Measurements from ENCODE around the gene MEG3. TPM values are rescaled to one million over a fixed set of nuclear protein-coding genes. Genes with fewer than 3 reads are reported as not detected.

Gene MEG3
- total and polyA plus RNA-seq, 2 of the 4 experiments (the other 2 are of a cell fraction): 31.5 to 556 TPM

- ChIA-PET CTCF (no interaction called here), POLR2A (ENCODE audit: unreplicated experiment) (no interaction called here)
- intact Hi-C loops (cut with micrococcal nuclease) (no loop called here), in situ Hi-C loops (cut with MboI; ENCODE audit: low sequenced_read_pairs) (no loop called here), dilution Hi-C loops (cut with HindIII; ENCODE audit: low sequenced_read_pairs, unreplicated experiment) (no loop called here)
- no peak overlapping the region for H2BK120ac ChIP-seq (ENCODE audit: low read depth, low read length)
- H3K18ac ChIP-seq (ENCODE audit: low read depth, low read length): no peak overlapping the region
- H3K4ac ChIP-seq (ENCODE audit: low read depth, low read length): no peak overlapping the region
- peaks cover 47% of the 10 kb centered on the region for H3K27me3 ChIP-seq (ENCODE audit: control insufficient read depth, insufficient read depth, low read length)
- no peaks in the 10 kb centered on the region for H4K20me1 ChIP-seq (ENCODE audit: insufficient read depth, low read length)
- H3K56ac ChIP-seq (ENCODE audit: extremely low read depth, insufficient read depth, low read length): no peak overlapping the region
- no peak overlapping the region for H3K4me3 ChIP-seq (ENCODE audit: insufficient read depth, low read depth, low read length)
- H2BK5ac ChIP-seq (ENCODE audit: low read depth, low read length, poor library complexity, severe bottlenecking): no peak overlapping the region
- H3K4me2 ChIP-seq (ENCODE audit: low read depth, low read length): no peak overlapping the region
- ATAC-seq (ENCODE audit: low read depth): no peak
- no peak overlapping the region for H2AK5ac ChIP-seq (ENCODE audit: low read depth, low read length)
- no peaks in the 10 kb centered on the region for H3K36me3 ChIP-seq (ENCODE audit: control insufficient read depth, insufficient read depth, low read length)
- no TSS peak for BruUV-seq (replicated peaks)
- WGBS, 2 experiments (ENCODE audit: extremely low coverage in 2 of 2, insufficient read length in 1 of 2): 89% methylated on average over 7 of the region's 14 CpGs; no CpG with 5 or more reads in 1 of the 2 experiments
- no peak overlapping the region for H2BK20ac ChIP-seq (ENCODE audit: low read depth, low read length)
- no peak overlapping the region for H3K27ac ChIP-seq (ENCODE audit: insufficient read depth, low read length)
- peaks cover 12% of the 10 kb centered on the region for H3K9me3 ChIP-seq (ENCODE audit: control insufficient read depth, insufficient read depth, low read length)
- no peak for DNase-seq
- no peak overlapping the region for H2AFZ ChIP-seq (replicated peaks; ENCODE audit: low read length, poor library complexity)
- no peak overlapping the region for H2AK9ac ChIP-seq (replicated peaks; ENCODE audit: low read depth, low read length, poor library complexity)
- no peak overlapping the region for H4K5ac ChIP-seq (ENCODE audit: low read depth, low read length)
- H2BK15ac ChIP-seq (ENCODE audit: low read depth, low read length): no peak overlapping the region
- no peaks in the 10 kb centered on the region for H3K79me1 ChIP-seq (ENCODE audit: low read depth in 1 of 2, low read length in 2 of 2)
- no peak overlapping the region for H3K14ac ChIP-seq (replicated peaks; ENCODE audit: low read depth, low read length)
- no peak overlapping the region for H3K23ac ChIP-seq (ENCODE audit: low read depth, low read length)
- H4K8ac ChIP-seq (ENCODE audit: low read depth in 2 of 2, low read length in 2 of 2): no peak overlapping the region
- H3K9me1 ChIP-seq (ENCODE audit: insufficient read depth, low read length): no peaks in the 10 kb centered on the region
- TF ChIP-seq RFX5 (IDR thresholded peaks at IDR 0.05; ENCODE audit: low read depth, low read length) (no peak), CEBPB (IDR thresholded peaks at IDR 0.05; ENCODE audit: low read depth, low read length) (no peak), CHD1 (IDR thresholded peaks at IDR 0.05; ENCODE audit: low read depth, low read length) (no peak), MAZ (IDR thresholded peaks at IDR 0.05; ENCODE audit: borderline replicate concordance, low read depth, low read length) (no peak), MAFK (IDR thresholded peaks at IDR 0.05; ENCODE audit: low read depth, low read length) (no peak), POLR2A (IDR thresholded peaks at IDR 0.05; ENCODE audit: low read depth, low read length) (no peak), SMC3 (IDR thresholded peaks at IDR 0.05; ENCODE audit: low read depth, low read length) (no peak), BHLHE40 (IDR thresholded peaks at IDR 0.05; ENCODE audit: low read depth, low read length) (no peak), RCOR1 (IDR thresholded peaks at IDR 0.05; ENCODE audit: insufficient replicate concordance, low read length) (no peak), RAD21 (IDR thresholded peaks at IDR 0.05; ENCODE audit: low read length) (no peak), MXI1 (IDR thresholded peaks at IDR 0.05; ENCODE audit: borderline replicate concordance, low read depth, low read length) (no peak), CTCF (conservative IDR thresholded peaks at IDR 0.05; ENCODE audit: low read depth, low read length) (no peak), NFE2L2 (IDR thresholded peaks at IDR 0.05; ENCODE audit: low read depth, low read length) (no peak), FOS (IDR thresholded peaks at IDR 0.05; ENCODE audit: low read depth, low read length) (no peak)
- TF ChIP-seq, protein P1, sequence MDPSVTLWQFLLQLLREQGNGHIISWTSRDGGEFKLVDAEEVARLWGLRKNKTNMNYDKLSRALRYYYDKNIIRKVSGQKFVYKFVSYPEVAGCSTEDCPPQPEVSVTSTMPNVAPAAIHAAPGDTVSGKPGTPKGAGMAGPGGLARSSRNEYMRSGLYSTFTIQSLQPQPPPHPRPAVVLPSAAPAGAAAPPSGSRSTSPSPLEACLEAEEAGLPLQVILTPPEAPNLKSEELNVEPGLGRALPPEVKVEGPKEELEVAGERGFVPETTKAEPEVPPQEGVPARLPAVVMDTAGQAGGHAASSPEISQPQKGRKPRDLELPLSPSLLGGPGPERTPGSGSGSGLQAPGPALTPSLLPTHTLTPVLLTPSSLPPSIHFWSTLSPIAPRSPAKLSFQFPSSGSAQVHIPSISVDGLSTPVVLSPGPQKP (IDR thresholded peaks at IDR 0.05; ENCODE audit: borderline replicate concordance, low read depth, low read length): no peak
- TF ChIP-seq, protein P2, sequence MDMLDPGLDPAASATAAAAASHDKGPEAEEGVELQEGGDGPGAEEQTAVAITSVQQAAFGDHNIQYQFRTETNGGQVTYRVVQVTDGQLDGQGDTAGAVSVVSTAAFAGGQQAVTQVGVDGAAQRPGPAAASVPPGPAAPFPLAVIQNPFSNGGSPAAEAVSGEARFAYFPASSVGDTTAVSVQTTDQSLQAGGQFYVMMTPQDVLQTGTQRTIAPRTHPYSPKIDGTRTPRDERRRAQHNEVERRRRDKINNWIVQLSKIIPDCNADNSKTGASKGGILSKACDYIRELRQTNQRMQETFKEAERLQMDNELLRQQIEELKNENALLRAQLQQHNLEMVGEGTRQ (IDR thresholded peaks at IDR 0.05; ENCODE audit: low read depth, low read length): no peak
- no peak overlapping the region for H3K9ac ChIP-seq (ENCODE audit: low read depth, low read length)
- no peak overlapping the region for H4K91ac ChIP-seq (ENCODE audit: insufficient read depth, low read depth, low read length)
- H3K4me1 ChIP-seq (ENCODE audit: control insufficient read depth, insufficient read depth, low read length): no peaks in the 10 kb centered on the region
Measured at GRCh38 chr14:100803676-100804075, 22.2 kb upstream of the MEG3 start.
